ENCODE results near the gene TTC23L. TPM values are rescaled to one million over a fixed set of nuclear protein-coding genes. Genes with fewer than 3 reads are reported as not detected.

TTC23L gene
- total RNA-seq, 3 donors from 2014 or later = 0.29 to 0.43 TPM; not detected in 1

GRCh38 chr5:34844999-34845398 lies 6.0 kb downstream of the TTC23L start:
- intact Hi-C loops (cut with DNase I, micrococcal nuclease) = no loop called here
- ATAC-seq (no peak), DNase-seq (no peak)
- Histone ChIP-seq H3K4me1 (ENCODE audit: low read depth) (no peaks in the 10 kb centered on the region), H3K4me3 (no peak overlapping the region), H3K36me3 (ENCODE audit: low read depth) (no peaks in the 10 kb centered on the region), H3K9me3 (no peaks in the 10 kb centered on the region)
- TF ChIP-seq CTCF (IDR thresholded peaks at IDR 0.05) = no peak

- no peak for ATAC-seq
- intact Hi-C loops (cut with DNase I, micrococcal nuclease) = no loop called here
Measured at GRCh38 chr5:34847056-34847455, 8.1 kb downstream of the TTC23L start.

DNA sequence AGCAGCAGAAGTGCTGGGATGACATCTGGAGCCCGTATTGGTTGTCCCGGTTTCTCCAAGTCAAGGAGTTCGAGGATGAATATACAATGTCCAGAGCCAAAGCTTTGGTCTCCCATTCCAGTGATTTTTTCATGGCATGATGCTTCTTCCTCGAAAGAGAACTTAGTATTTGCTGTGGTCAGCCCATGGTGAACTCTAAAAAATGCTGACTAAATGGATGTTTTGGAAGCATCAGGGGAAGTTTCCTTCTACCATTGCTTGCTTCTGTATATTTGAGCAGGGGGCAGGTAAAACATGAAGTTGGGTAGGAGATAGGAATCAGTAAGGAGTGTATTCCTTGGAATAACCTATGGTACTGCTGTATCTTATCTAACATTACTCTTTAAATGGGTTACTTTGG lies 8.6 kb downstream of the TTC23L start:
- no peaks in the 10 kb centered on the region for H3K4me1 ChIP-seq (ENCODE audit: low read depth)
- TF ChIP-seq CTCF (IDR thresholded peaks at IDR 0.05) = no peak

More at GRCh38 chr5:34847056-34847455, 8.1 kb downstream of the TTC23L start:
- Histone ChIP-seq H3K9me3 (no peaks in the 10 kb centered on the region), H3K36me3 (ENCODE audit: low read depth) (no peaks in the 10 kb centered on the region), H3K4me3 (no peak overlapping the region), H3K4me1 (ENCODE audit: low read depth) (no peaks in the 10 kb centered on the region)
- TF ChIP-seq CTCF (IDR thresholded peaks at IDR 0.05) = no peak
- DNase-seq = no peak

DNA sequence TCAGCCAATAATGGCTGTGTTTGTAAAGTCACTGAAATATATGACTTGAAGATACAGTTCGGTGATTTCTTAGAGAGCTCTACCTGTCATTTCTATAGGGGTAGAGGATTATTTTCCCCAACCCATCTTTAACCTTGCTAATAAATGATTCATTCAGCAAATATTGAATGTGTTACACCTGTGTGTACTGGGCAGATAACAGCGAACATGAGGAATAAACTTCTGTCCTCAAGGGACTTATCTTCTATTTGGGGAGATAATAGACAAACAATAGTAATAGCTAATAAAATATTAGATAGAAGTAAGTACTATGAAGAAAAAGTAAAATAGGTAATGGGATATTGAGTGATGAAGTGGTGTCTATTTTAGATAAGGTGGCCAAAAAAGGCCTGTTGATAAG lies 9.3 kb downstream of the TTC23L start:
- no peak for ATAC-seq
- intact Hi-C loops (cut with DNase I, micrococcal nuclease) = no loop called here

More for the DNA sequence above, 8.6 kb downstream of the TTC23L start:
- H3K36me3 ChIP-seq (ENCODE audit: low read depth) = no peaks in the 10 kb centered on the region
- no peaks in the 10 kb centered on the region for H3K9me3 ChIP-seq
- ATAC-seq (no peak), DNase-seq (no peak)
- H3K4me3 ChIP-seq = no peak overlapping the region
- intact Hi-C loops (cut with DNase I, micrococcal nuclease) = no loop called here

GRCh38 chr5:34849253-34849652 lies 10.3 kb downstream of the TTC23L start:
- ATAC-seq (no peak), DNase-seq (no peak)
- TF ChIP-seq CTCF (IDR thresholded peaks at IDR 0.05) = no peak
- Histone ChIP-seq H3K9me3 (no peaks in the 10 kb centered on the region), H3K4me3 (no peak overlapping the region), H3K36me3 (ENCODE audit: low read depth) (no peaks in the 10 kb centered on the region), H3K4me1 (ENCODE audit: low read depth) (no peaks in the 10 kb centered on the region)
- intact Hi-C loops (cut with DNase I, micrococcal nuclease) = no loop called here

More for the DNA sequence above, 9.3 kb downstream of the TTC23L start:
- no peaks in the 10 kb centered on the region for H3K9me3 ChIP-seq
- H3K4me1 ChIP-seq (ENCODE audit: low read depth) = no peaks in the 10 kb centered on the region
- no peak for TF ChIP-seq CTCF (IDR thresholded peaks at IDR 0.05)
- no peaks in the 10 kb centered on the region for H3K36me3 ChIP-seq (ENCODE audit: low read depth)
- no peak for DNase-seq
- H3K4me3 ChIP-seq = no peak overlapping the region

Measured in mucosa of descending colon (tissue), 3 donors.